GM12873 (cell line): ENCODE results near the gene TBX10.

Source experiments
- TF ChIP-seq, protein P1 (sequence below): IDR thresholded peaks from 2 replicates; pipeline ENCODE4 v1.5.1; 2012; ENCODE audit warnings: low read depth, mild to moderate bottlenecking, moderate library complexity, low read length, control low read depth; ENCODE audit not compliant: insufficient read depth; ENCODE audit errors: missing control alignments

The TBX10 gene

DNA sequence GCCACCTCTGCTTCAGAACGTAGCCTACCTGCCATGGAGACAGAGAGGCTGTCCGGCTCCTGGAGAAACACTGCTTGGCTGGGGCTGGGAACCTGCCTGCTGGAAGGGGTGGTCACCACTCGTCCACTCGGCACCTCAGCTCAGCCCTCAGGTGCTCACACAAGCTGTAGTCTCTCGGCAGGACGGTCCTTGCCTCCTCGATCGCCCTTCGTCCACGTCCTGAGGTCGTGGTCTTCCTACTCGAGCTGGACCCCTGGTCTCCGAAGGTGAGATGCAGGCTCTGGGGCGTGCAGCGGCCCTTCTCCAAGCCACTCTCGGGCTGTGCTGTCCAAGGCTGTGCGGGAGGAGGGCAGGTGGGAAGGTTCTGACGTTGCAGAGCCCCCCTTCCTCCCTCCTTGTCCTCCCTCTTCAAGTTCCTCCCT is at the start of gene TBX10:
TSS of gene TBX10 (minus strand) at position 326 of the 422 bp plus-strand sequence. CDS start at position 35, 291 bp downstream.
- TF ChIP-seq, protein P1, sequence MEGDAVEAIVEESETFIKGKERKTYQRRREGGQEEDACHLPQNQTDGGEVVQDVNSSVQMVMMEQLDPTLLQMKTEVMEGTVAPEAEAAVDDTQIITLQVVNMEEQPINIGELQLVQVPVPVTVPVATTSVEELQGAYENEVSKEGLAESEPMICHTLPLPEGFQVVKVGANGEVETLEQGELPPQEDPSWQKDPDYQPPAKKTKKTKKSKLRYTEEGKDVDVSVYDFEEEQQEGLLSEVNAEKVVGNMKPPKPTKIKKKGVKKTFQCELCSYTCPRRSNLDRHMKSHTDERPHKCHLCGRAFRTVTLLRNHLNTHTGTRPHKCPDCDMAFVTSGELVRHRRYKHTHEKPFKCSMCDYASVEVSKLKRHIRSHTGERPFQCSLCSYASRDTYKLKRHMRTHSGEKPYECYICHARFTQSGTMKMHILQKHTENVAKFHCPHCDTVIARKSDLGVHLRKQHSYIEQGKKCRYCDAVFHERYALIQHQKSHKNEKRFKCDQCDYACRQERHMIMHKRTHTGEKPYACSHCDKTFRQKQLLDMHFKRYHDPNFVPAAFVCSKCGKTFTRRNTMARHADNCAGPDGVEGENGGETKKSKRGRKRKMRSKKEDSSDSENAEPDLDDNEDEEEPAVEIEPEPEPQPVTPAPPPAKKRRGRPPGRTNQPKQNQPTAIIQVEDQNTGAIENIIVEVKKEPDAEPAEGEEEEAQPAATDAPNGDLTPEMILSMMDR, result no peak

DNA sequence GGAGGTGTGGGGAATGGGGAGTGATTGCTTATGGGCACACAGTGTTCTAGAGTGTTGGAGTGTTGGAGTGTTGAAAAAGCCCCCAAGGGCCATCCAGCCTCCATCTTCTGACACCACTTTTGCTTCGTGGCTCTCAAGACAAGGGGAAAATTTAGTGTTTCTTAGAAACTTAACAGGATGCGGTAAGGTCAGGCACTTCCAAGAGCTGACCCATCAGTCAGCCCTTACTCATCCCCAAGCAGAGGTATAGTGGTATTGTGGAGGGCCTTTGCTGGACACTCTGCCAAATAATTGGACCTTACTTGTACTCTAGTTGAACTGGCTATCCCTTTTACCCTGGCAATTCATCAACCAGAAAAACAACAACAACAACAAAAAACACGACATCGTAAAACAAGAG is 49.6 kb upstream of the TBX10 start:
- TF ChIP-seq, protein P1, result no peak

DNA sequence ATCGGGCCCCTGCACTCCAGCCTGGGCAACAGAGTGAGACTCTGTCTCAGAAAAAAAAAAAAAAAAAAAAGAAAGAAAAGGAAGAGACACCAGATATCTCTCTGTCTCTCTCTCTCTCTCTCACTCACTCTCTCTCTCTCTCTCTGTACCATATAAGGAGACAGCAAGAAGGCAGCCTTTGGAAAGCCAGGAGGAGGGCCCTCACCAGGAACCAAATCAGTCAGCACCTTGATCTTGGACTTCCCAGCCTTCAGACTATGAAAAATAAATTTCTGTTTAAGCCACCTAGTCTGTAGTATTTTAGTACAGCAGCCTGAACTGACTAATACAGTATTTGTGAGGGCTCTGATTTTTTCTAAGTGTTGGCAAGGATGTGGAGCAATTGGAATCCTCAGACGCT is 48.4 kb upstream of the TBX10 start:
- TF ChIP-seq, protein P1, result no peak

GRCh38 chr11:67680696-67681470 is 41.3 kb upstream of the TBX10 start:
- TF ChIP-seq, protein P1, result no peak

DNA sequence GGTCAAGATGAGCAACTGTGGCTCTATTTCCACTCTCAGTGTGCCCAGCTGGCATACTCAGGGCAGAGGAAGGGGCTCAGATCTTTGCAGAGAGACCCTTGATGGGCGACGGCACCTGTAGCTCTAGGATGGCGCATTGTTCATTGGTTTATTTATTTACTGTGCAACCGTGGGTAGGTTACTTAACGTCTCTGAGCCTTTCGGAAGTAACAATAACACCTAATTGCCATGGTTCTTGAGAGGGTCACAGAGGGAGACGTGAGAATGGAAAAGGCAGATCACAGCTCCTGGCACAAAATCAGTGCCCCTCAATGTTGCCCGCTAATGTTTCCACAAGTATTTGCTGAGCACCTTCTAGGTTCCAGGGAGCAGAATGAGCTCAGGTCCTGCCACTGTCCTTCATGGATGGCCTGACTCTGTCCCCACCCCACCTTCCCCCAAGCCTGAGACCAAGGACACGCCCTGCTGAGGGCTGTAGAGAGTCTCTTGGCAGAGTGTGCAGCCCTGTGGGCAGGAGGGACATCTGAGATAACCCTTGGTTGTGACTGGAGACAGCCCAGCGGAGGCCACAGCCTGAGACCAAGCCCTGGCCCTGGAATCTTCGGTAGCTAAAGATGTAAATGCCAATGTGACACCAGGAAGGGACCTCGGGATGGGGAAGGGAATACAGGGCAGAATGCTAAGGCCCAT is 35.6 kb upstream of the TBX10 start:
- TF ChIP-seq, protein P1, result no peak

GRCh38 chr11:67674442-67674871 is 34.9 kb upstream of the TBX10 start, which contains the start of gene ALDH3B2:
ALDH3B2 (minus strand) TSS chr11:67674623; CDS start chr11:67666935, 7,688 bp downstream.
- TF ChIP-seq, protein P1, result no peak

DNA sequence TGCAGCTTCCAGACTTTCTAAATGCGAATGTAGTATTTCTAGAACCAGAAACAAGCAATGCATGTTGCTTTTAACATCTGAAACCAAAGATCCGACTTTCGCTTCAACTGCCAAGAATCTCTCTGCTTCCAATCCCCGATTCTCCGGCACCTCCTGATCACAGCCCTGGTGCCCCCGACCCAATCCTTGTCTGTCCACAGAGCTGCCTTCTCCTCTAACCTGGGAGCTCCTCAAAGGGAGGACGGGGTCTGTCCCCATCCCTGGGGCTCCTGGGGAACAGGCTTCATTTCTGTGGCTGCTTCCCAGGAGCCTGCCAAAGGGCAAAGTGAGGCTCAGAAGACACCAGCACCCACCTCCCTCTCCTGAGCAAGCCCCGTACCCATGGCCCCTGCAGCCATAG is 34.3 kb upstream of the TBX10 start:
- TF ChIP-seq, protein P1, result no peak
